Breast epithelium (tissue), 3 donors: ENCODE data around the gene ENOX1.

Experiments
- CTCF ChIP-seq, 3 donors: fragments of 450-650 bp; IDR thresholded peaks; one replicate each; pipeline ENCODE4 v1.5.1; 2016 to 2017; ENCODE audit warnings: antibody characterized with exemption in 3 of 3, mild to moderate bottlenecking in 3 of 3, moderate library complexity in 3 of 3
- POLR2A ChIP-seq: fragments of 450-650 bp; IDR thresholded peaks from one replicate; pipeline ENCODE4 v1.6.1; 2016; ENCODE audit warnings: antibody characterized with exemption, mild to moderate bottlenecking, moderate library complexity

GRCh38 chr13:43640476-43640875 lies 146.3 kb downstream of the ENOX1 start:
- TF ChIP-seq CTCF (IDR thresholded peaks at IDR 0.05) (no peak), POLR2A (no peak)
